OCI-LY7 (cell line): ENCODE data around the gene CAPSL. TPM values are rescaled to one million over a fixed set of nuclear protein-coding genes. Genes with fewer than 3 reads are reported as not detected.

ENCODE experiments used
- BruUV-seq: library from RNA; stranded (reverse); fragments of 400-500 nt; replicated peaks from 2 replicates; lab custom pipeline; 2021; lab: Mats Ljungman, UMichigan
- CTCF ChIA-PET: fragments of 300-600 bp; sonication (Branson Sonifier 250); formaldehyde crosslinking; loops from one replicate; lab custom pipeline; 2022; ENCODE audit warnings: antibody characterized with exemption; ENCODE audit not compliant: unreplicated experiment; lab: Charles Lee
- POLR2A ChIA-PET: fragments of 300-600 bp; sonication (Branson Sonifier 250); formaldehyde crosslinking; loops from one replicate; lab custom pipeline; 2022; ENCODE audit warnings: antibody characterized with exemption; lab: Charles Lee
- DNase-seq: peaks from one replicate; pipeline ENCODE4 v3.0.0-alpha.2; 2015; ENCODE audit warnings: low spot score
- H2AFZ ChIP-seq: fragments of 200-600 bp; sonication (generic), shearing (Covaris generic); 2 replicates; pipeline ENCODE4 v1.6.1; 2014; ENCODE audit warnings: mild to moderate bottlenecking, antibody characterized with exemption, low read length, moderate library complexity
- H3K27ac ChIP-seq: fragments of 200-600 bp; sonication (generic); 2 replicates; pipeline ENCODE4 v1.5.1; 2014; ENCODE audit warnings: mixed run types, low read depth, mild to moderate bottlenecking, moderate library complexity, low read length, inconsistent platforms; ENCODE audit not compliant: poor library complexity, severe bottlenecking
- H3K36me3 ChIP-seq: fragments of 200-600 bp; sonication (generic); 2 replicates; pipeline ENCODE4 v1.6.1; 2014; ENCODE audit warnings: mild to moderate bottlenecking, antibody characterized with exemption, low read length, moderate library complexity, mixed read lengths; ENCODE audit not compliant: insufficient read depth
- H3K4me1 ChIP-seq: fragments of 200-600 bp; sonication (generic); 2 replicates; pipeline ENCODE4 v1.5.1; 2014; ENCODE audit warnings: mild to moderate bottlenecking, low read length; ENCODE audit not compliant: insufficient read depth, poor library complexity, severe bottlenecking
- H3K4me2 ChIP-seq: fragments of 200-600 bp; sonication (generic); 2 replicates; pipeline ENCODE4 v1.6.1; 2014; ENCODE audit warnings: mild to moderate bottlenecking, low read length
- H3K4me3 ChIP-seq: fragments of 200-600 bp; sonication (generic); 2 replicates; pipeline ENCODE4 v1.5.1; 2014; ENCODE audit warnings: mild to moderate bottlenecking, low read depth, low read length; ENCODE audit not compliant: poor library complexity, severe bottlenecking
- H3K79me2 ChIP-seq: fragments of 200-600 bp; sonication (generic); 2 replicates; pipeline ENCODE4 v1.6.1; 2016; ENCODE audit warnings: low read depth, mild to moderate bottlenecking, low read length, moderate library complexity, mixed read lengths; ENCODE audit not compliant: insufficient read depth
- H3K9me2 ChIP-seq: fragments of 200-600 bp; sonication (generic); 2 replicates; pipeline ENCODE4 v1.6.1; 2016; ENCODE audit warnings: mild to moderate bottlenecking, low read length, mixed read lengths; ENCODE audit not compliant: insufficient read depth
- H3K9me3 ChIP-seq: fragments of 200-600 bp; sonication (generic); 2 replicates; pipeline ENCODE4 v1.6.1; 2014; ENCODE audit warnings: mild to moderate bottlenecking, mixed run types, low read length, mixed read lengths
- H4K20me1 ChIP-seq: fragments of 200-600 bp; sonication (generic); 2 replicates; pipeline ENCODE4 v1.6.1; 2014; ENCODE audit warnings: mild to moderate bottlenecking, antibody characterized with exemption, low read length, moderate library complexity, mixed read lengths; ENCODE audit not compliant: insufficient read depth
- EZH2phosphoT487 ChIP-seq: fragments of 200-600 bp; sonication (generic); IDR thresholded peaks from 2 replicates; pipeline ENCODE4 v1.6.1; 2018; ENCODE audit warnings: low read depth, borderline replicate concordance, mild to moderate bottlenecking, mixed run types, antibody characterized with exemption, low read length, moderate library complexity, mixed read lengths
- intact Hi-C: fragments of 100-400 bp; cut with micrococcal nuclease; formaldehyde crosslinking; loops from one replicate; pipeline ENCODE4 v1.10.0; 2022; ENCODE audit not compliant: unreplicated experiment
- total RNA-seq, 2 experiments: library from RNA; depleted of rRNA in 1 of 2; stranded (reverse); fragments of >200 nt in 1 of 2; shearing (Covaris generic) in 1 of 2; gene quantifications; 2 replicates each; pipeline ENCODE4 v1.2.3, GENCODE V29; 2014 to 2022
- TF ChIP-seq, protein P1 (sequence below): fragments of 200-600 bp; sonication (generic); conservative IDR thresholded peaks from 2 replicates; pipeline ENCODE4 v1.5.1; 2014; ENCODE audit warnings: mild to moderate bottlenecking, antibody characterized with exemption, low read length, moderate library complexity, mixed read lengths

CAPSL gene
- total RNA-seq, 2 experiments from 2014 or later = 4.7 TPM; not detected in 1

DNA sequence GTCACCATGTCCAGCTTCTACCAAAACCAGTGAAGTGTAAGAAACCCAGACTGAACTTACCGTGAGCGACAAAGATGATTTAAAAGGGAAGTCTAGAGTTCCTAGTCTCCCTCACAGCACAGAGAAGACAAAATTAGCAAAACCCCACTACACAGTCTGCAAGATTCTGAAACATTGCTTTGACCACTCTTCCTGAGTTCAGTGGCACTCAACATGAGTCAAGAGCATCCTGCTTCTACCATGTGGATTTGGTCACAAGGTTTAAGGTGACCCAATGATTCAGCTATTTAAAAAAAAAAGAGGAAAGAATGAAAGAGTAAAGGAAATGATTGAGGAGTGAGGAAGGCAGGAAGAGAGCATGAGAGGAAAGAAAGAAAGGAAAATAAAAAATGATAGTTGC lies 62.0 kb downstream of the CAPSL start:
- H3K36me3 ChIP-seq = peaks cover 100% of the 10 kb centered on the region
- H4K20me1 ChIP-seq = no peaks in the 10 kb centered on the region
- no peak overlapping the region for H3K4me2 ChIP-seq
- no peak overlapping the region for H2AFZ ChIP-seq
- H3K79me2 ChIP-seq = no peaks in the 10 kb centered on the region
- no peaks in the 10 kb centered on the region for H3K9me2 ChIP-seq
- DNase-seq = no peak
- H3K4me3 ChIP-seq = no peak overlapping the region
- ChIA-PET CTCF (no interaction called here), POLR2A (interaction anchor here (1.1 kb wide), 1 partner anchor 21 kb away, joined by 3 read pairs; no protein-coding TSS in a partner anchor)
- intact Hi-C loops = loop anchor here (2.0 kb wide), 1 partner anchor 64 kb away; no protein-coding TSS in a partner anchor
- no TSS peak for BruUV-seq
- peaks cover 5% of the 10 kb centered on the region; the same call in 1 of the 2 replicates for H3K9me3 ChIP-seq
- TF ChIP-seq EZH2phosphoT487 = no peak
- TF ChIP-seq, protein P1, sequence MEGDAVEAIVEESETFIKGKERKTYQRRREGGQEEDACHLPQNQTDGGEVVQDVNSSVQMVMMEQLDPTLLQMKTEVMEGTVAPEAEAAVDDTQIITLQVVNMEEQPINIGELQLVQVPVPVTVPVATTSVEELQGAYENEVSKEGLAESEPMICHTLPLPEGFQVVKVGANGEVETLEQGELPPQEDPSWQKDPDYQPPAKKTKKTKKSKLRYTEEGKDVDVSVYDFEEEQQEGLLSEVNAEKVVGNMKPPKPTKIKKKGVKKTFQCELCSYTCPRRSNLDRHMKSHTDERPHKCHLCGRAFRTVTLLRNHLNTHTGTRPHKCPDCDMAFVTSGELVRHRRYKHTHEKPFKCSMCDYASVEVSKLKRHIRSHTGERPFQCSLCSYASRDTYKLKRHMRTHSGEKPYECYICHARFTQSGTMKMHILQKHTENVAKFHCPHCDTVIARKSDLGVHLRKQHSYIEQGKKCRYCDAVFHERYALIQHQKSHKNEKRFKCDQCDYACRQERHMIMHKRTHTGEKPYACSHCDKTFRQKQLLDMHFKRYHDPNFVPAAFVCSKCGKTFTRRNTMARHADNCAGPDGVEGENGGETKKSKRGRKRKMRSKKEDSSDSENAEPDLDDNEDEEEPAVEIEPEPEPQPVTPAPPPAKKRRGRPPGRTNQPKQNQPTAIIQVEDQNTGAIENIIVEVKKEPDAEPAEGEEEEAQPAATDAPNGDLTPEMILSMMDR = no peak
- peaks cover 37% of the 10 kb centered on the region for H3K4me1 ChIP-seq
- no peak overlapping the region for H3K27ac ChIP-seq

DNA sequence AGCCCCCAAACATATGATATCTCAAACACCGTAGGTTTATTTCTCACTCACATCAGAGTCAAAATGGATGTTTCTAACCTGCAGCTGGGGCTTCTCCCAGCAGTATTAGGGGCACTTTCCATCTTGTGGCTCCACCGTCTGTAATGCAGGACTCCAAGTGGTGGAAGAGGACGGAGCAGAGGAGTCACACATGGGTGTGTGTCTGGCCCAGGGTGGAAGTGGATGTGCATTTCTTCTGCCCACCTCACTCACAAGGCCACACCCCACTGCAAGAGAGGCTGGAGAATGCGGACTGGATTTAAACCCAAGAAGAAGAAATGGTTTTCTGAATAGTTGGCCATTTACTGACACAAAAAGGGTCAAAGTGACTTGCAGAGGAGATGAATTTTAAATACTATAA lies 67.8 kb downstream of the CAPSL start:
- intact Hi-C loops = no loop called here
- Histone ChIP-seq H3K4me2 (no peak overlapping the region), H3K9me3 (peaks cover 5% of the 10 kb centered on the region; the same call in 1 of the 2 replicates), H3K4me1 (peaks cover 21% of the 10 kb centered on the region), H2AFZ (no peak overlapping the region), H3K9me2 (no peaks in the 10 kb centered on the region), H4K20me1 (no peaks in the 10 kb centered on the region), H3K27ac (no peak overlapping the region), H3K4me3 (no peak overlapping the region), H3K36me3 (peaks cover 100% of the 10 kb centered on the region), H3K79me2 (peaks cover 9% of the 10 kb centered on the region; the same call in 1 of the 2 replicates)
- POLR2A ChIA-PET = interaction anchor here (1.1 to 1.3 kb wide), 2 partner anchors 10 to 14 kb away, joined by 3 to 4 read pairs; partner anchors contain the start of gene IL7R
- CTCF ChIA-PET = no interaction called here
- DNase-seq = no peak
- no TSS peak for BruUV-seq
- TF ChIP-seq EZH2phosphoT487 = no peak
- TF ChIP-seq, protein P1 = no peak

DNA sequence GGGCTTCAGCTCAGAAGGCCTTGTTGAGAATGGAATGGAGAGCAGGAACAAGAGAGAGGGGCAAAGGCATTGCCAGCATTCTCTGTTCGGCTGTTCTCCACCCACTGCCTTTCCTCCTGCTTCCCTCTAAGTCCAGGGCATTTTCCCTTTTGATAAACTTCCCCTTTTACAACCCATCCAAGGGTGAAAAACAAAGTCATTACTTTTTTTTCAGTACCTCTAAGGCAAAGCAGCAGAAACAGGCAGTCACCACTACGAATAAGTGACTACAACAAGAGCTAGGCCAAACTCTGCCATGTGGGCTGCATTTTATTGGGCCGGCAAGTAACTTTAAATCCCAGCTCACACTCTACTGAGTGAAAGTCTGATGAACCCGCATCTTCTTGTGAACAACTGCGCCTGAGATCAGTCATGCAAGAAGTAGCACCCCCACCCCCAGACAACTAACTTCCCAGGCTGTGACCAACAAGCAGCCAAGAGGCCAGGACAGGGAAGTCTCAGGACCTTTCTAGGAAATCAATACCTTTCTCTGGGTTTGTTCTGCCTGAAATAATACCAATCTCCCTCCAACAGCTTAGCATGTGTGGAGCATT lies 68.6 kb downstream of the CAPSL start:
- no peaks in the 10 kb centered on the region for H3K9me2 ChIP-seq
- no TSS peak for BruUV-seq
- H4K20me1 ChIP-seq = no peaks in the 10 kb centered on the region
- H3K9me3 ChIP-seq = peaks cover 5% of the 10 kb centered on the region; the same call in 1 of the 2 replicates
- H3K4me2 ChIP-seq = no peak overlapping the region
- no peak for TF ChIP-seq EZH2phosphoT487
- TF ChIP-seq, protein P1 = no peak
- no peak overlapping the region for H3K4me3 ChIP-seq
- POLR2A ChIA-PET = interaction anchor here (1.0 to 1.3 kb wide), 5 partner anchors 9 to 13 kb away, joined by 3 to 5 read pairs (median 3); partner anchors contain the start of gene IL7R
- no peak for DNase-seq
- H3K4me1 ChIP-seq = peaks cover 21% of the 10 kb centered on the region
- H3K79me2 ChIP-seq = peaks cover 9% of the 10 kb centered on the region; the same call in 1 of the 2 replicates
- CTCF ChIA-PET = no interaction called here
- H3K36me3 ChIP-seq = peaks cover 100% of the 10 kb centered on the region
- intact Hi-C loops = no loop called here
- H2AFZ ChIP-seq = no peak overlapping the region
- peak overlapping the region; percentile 11 for H3K27ac ChIP-seq
